ENCODE data around the gene SRGAP3.

The SRGAP3 gene

GRCh38 chr3:9007213-9007612, 242.2 kb downstream of the SRGAP3 start:
- no peak for DNase-seq

- DNase-seq = no peak
Measured at GRCh38 chr3:9000041-9000440, 249.4 kb downstream of the SRGAP3 start.

- no peak for DNase-seq
Measured at GRCh38 chr3:8997151-8997550, 252.3 kb downstream of the SRGAP3 start.

- no peak for DNase-seq
Measured at GRCh38 chr3:8996681-8997121, 252.7 kb downstream of the SRGAP3 start.

GRCh38 chr3:8996216-8996615, 253.2 kb downstream of the SRGAP3 start:
- no peak for DNase-seq

GRCh38 chr3:8994226-8994625, 255.2 kb downstream of the SRGAP3 start:
- DNase-seq = no peak

- DNase-seq = no peak
Measured at GRCh38 chr3:8993331-8993730, 256.1 kb downstream of the SRGAP3 start.

- no peak for DNase-seq
Measured at GRCh38 chr3:8992854-8993253, 256.6 kb downstream of the SRGAP3 start.

- no peak for DNase-seq
Measured at GRCh38 chr3:8992199-8992598, 257.2 kb downstream of the SRGAP3 start.

- DNase-seq = peak; percentile 10
Measured at GRCh38 chr3:8990266-8991215, 258.9 kb downstream of the SRGAP3 start.

GRCh38 chr3:8988791-8989558, 260.5 kb downstream of the SRGAP3 start:
- no peak for DNase-seq

GRCh38 chr3:8988384-8988655, 261.1 kb downstream of the SRGAP3 start:
- DNase-seq = no peak

- peak; percentile 27 for DNase-seq
Measured at GRCh38 chr3:8987645-8988383, 261.6 kb downstream of the SRGAP3 start.

GRCh38 chr3:8987226-8987625, 262.2 kb downstream of the SRGAP3 start:
- DNase-seq = no peak

- no peak for DNase-seq
Measured at GRCh38 chr3:8986741-8987140, 262.7 kb downstream of the SRGAP3 start.

- no peak for DNase-seq
Measured at GRCh38 chr3:8985876-8986275, 263.6 kb downstream of the SRGAP3 start.

GRCh38 chr3:8985411-8985831, 264.0 kb downstream of the SRGAP3 start:
- DNase-seq = no peak

- DNase-seq = no peak
Measured at GRCh38 chr3:8984526-8984925, 264.9 kb downstream of the SRGAP3 start.

- no peak for DNase-seq
Measured at GRCh38 chr3:8984081-8984480, 265.4 kb downstream of the SRGAP3 start.

- DNase-seq = no peak
Measured at GRCh38 chr3:8983591-8983990, 265.9 kb downstream of the SRGAP3 start.

GRCh38 chr3:8983026-8983425, 266.4 kb downstream of the SRGAP3 start:
- no peak for DNase-seq

- DNase-seq = no peak
Measured at GRCh38 chr3:8982509-8982908, 266.9 kb downstream of the SRGAP3 start.

GRCh38 chr3:8981700-8982099, 267.7 kb downstream of the SRGAP3 start:
- no peak for DNase-seq
